Measurements from ENCODE around the gene CDC42BPB.

GRCh38 chr14:103015426-103015825, 41.9 kb downstream of the CDC42BPB start:
- TF ChIP-seq, protein P1, sequence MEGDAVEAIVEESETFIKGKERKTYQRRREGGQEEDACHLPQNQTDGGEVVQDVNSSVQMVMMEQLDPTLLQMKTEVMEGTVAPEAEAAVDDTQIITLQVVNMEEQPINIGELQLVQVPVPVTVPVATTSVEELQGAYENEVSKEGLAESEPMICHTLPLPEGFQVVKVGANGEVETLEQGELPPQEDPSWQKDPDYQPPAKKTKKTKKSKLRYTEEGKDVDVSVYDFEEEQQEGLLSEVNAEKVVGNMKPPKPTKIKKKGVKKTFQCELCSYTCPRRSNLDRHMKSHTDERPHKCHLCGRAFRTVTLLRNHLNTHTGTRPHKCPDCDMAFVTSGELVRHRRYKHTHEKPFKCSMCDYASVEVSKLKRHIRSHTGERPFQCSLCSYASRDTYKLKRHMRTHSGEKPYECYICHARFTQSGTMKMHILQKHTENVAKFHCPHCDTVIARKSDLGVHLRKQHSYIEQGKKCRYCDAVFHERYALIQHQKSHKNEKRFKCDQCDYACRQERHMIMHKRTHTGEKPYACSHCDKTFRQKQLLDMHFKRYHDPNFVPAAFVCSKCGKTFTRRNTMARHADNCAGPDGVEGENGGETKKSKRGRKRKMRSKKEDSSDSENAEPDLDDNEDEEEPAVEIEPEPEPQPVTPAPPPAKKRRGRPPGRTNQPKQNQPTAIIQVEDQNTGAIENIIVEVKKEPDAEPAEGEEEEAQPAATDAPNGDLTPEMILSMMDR (IDR thresholded peaks at IDR 0.05), result no peak
- TF ChIP-seq POLR2AphosphoS5 (IDR thresholded peaks at IDR 0.05), result no peak
- TF ChIP-seq POLR2A (IDR thresholded peaks at IDR 0.05), result no peak
- TF ChIP-seq EP300 (IDR thresholded peaks at IDR 0.05), result no peak

Measured in upper lobe of left lung (tissue), 4 donors.